Body of pancreas (tissue), 4 donors: ENCODE results near the gene HTRA3.

Source experiments
- POLR2A ChIP-seq, 3 donors: fragments of 450-650 bp; IDR thresholded peaks; one replicate each; pipeline ENCODE4 v1.6.1; 2016; ENCODE audit warnings: antibody characterized with exemption in 3 of 3, mild to moderate bottlenecking in 2 of 3
- TF ChIP-seq, protein P1 (sequence below), 7 experiments: fragments of 450-650 bp in 4 of 7; fragments of 200-600 bp in 3 of 7; sonication (generic) in 3 of 7; IDR thresholded peaks; one replicate each; pipeline ENCODE4 v1.5.1; 2016 to 2019; ENCODE audit warnings: antibody characterized with exemption in 7 of 7

DNA sequence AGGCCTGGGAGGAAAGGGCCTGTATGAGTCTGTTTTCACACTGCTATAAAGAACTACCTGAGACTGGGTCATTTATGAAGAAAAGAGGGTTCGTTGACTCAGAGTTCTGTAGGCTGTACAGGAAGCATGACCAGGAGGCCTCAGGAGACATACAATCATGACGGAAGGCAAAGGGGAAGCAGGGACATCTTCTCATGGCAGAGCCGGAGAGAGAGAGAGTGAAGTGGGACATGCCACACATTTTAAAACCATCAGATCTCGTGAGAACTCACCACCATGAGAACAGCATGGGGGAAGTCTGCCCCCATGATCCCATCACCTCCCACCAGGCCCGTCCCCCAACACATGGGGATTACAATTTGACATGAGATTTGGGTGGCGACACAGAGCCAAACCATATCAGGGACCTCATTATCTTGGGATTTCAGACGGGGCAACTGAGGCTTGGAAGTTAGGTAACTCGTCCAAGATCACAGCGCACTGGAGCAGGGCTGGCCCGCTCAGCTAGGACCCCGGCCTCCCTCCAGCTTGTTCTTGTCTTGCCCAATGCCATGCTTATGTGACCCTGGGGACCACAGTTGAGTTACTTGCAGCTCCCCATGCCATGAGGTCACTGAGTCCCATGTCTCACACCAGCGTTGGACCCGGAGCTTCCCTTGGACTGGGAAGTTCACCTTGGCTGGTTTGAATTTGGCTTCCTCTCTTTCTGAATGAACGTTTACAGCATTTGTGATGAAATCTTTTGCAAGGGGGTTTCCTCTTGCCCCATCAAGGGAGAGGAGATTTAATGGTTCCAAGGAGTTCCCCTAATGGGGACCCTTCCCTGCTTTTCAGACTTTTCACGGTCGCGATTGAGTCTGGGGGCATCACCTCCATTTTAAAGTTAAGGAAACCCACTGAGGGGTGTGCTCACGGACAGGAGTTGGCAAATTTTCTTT is 18.1 kb downstream of the HTRA3 start:
- TF ChIP-seq, protein P1, sequence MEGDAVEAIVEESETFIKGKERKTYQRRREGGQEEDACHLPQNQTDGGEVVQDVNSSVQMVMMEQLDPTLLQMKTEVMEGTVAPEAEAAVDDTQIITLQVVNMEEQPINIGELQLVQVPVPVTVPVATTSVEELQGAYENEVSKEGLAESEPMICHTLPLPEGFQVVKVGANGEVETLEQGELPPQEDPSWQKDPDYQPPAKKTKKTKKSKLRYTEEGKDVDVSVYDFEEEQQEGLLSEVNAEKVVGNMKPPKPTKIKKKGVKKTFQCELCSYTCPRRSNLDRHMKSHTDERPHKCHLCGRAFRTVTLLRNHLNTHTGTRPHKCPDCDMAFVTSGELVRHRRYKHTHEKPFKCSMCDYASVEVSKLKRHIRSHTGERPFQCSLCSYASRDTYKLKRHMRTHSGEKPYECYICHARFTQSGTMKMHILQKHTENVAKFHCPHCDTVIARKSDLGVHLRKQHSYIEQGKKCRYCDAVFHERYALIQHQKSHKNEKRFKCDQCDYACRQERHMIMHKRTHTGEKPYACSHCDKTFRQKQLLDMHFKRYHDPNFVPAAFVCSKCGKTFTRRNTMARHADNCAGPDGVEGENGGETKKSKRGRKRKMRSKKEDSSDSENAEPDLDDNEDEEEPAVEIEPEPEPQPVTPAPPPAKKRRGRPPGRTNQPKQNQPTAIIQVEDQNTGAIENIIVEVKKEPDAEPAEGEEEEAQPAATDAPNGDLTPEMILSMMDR (IDR thresholded peaks at IDR 0.05) = no peak
- TF ChIP-seq POLR2A (IDR thresholded peaks at IDR 0.05) = no peak
